Neuronal stem cell (in vitro differentiated cells): ENCODE data around the gene DALRD3.

Source experiments
- DNase-seq: peaks from one replicate; pipeline ENCODE4 v3.0.0-alpha.2; 2013; ENCODE audit warnings: low spot score
- H2AFZ ChIP-seq: one replicate; pipeline ENCODE4 v1.6.1; 2013; ENCODE audit warnings: mild to moderate bottlenecking, low read length, inconsistent platforms
- H2AK5ac ChIP-seq: 2 replicates; pipeline ENCODE4 v1.6.1; 2013; ENCODE audit warnings: low read depth, mild to moderate bottlenecking, inconsistent platforms, low read length, moderate library complexity, mixed read lengths
- H2BK120ac ChIP-seq: 2 replicates; pipeline ENCODE4 v1.6.1; 2013; ENCODE audit warnings: low read depth, mild to moderate bottlenecking, inconsistent platforms, low read length, moderate library complexity, mixed read lengths
- H2BK12ac ChIP-seq: one replicate; pipeline ENCODE4 v1.6.1; 2013; ENCODE audit warnings: low read length, inconsistent platforms
- H2BK15ac ChIP-seq: 2 replicates; pipeline ENCODE4 v1.6.1; 2013; ENCODE audit warnings: mild to moderate bottlenecking, low read length, inconsistent platforms, mixed read lengths
- H2BK5ac ChIP-seq: one replicate; pipeline ENCODE4 v1.6.1; 2013; ENCODE audit warnings: inconsistent platforms, mild to moderate bottlenecking, low read length, moderate library complexity
- H3K14ac ChIP-seq: one replicate; pipeline ENCODE4 v1.6.1; 2013; ENCODE audit warnings: low read length, inconsistent platforms
- H3K18ac ChIP-seq: 2 replicates; pipeline ENCODE4 v1.6.1; 2013; ENCODE audit warnings: low read length, inconsistent platforms
- H3K23ac ChIP-seq: 2 replicates; pipeline ENCODE4 v1.6.1; 2013; ENCODE audit warnings: low read depth, mild to moderate bottlenecking, mixed read lengths, low read length, inconsistent platforms; ENCODE audit not compliant: poor library complexity
- H3K27ac ChIP-seq: replicated peaks from 3 replicates; pipeline ENCODE4 v1.5.1; 2013; ENCODE audit warnings: low read length, inconsistent platforms
- H3K27me3 ChIP-seq, 3 experiments: 2 replicates each; pipeline ENCODE4 v1.6.1; 2013; ENCODE audit warnings: low read length in 3 of 3, mild to moderate bottlenecking in 2 of 3, inconsistent platforms in 1 of 3, low read depth in 1 of 3, mixed read lengths in 1 of 3, moderate library complexity in 1 of 3; ENCODE audit not compliant: control insufficient read depth in 3 of 3, insufficient read depth in 3 of 3
- H3K36me3 ChIP-seq, 2 donors: replicated peaks in 1 of 2; 2 replicates each; pipeline ENCODE4 v1.6.1; 2013; ENCODE audit warnings: low read length in 2 of 2; ENCODE audit not compliant: control insufficient read depth in 2 of 2, insufficient read depth in 2 of 2
- H3K4ac ChIP-seq: 2 replicates; pipeline ENCODE4 v1.6.1; 2013; ENCODE audit warnings: inconsistent platforms, mild to moderate bottlenecking, low read length, moderate library complexity
- H3K4me1 ChIP-seq, 2 donors: 1 replicate in 1 of 2; 2 replicates in 1 of 2; pipeline ENCODE4 v1.6.1; 2013; ENCODE audit warnings: low read length in 2 of 2, low read depth in 1 of 2; ENCODE audit not compliant: control insufficient read depth in 2 of 2, insufficient read depth in 1 of 2
- H3K4me2 ChIP-seq: one replicate; pipeline ENCODE4 v1.6.1; 2013; ENCODE audit warnings: mild to moderate bottlenecking, low read length, inconsistent platforms; ENCODE audit not compliant: insufficient read depth, poor library complexity, severe bottlenecking
- H3K4me3 ChIP-seq, 2 donors: 2 replicates each; pipeline ENCODE4 v1.5.1; 2013; ENCODE audit warnings: low read length in 2 of 2, mild to moderate bottlenecking in 2 of 2, inconsistent platforms in 1 of 2, moderate library complexity in 1 of 2
- H3K79me1 ChIP-seq: one replicate; pipeline ENCODE4 v1.6.1; 2013; ENCODE audit warnings: low read depth, mild to moderate bottlenecking, inconsistent platforms, low read length, moderate library complexity
- H3K9ac ChIP-seq: one replicate; pipeline ENCODE4 v1.6.1; 2013; ENCODE audit warnings: mild to moderate bottlenecking, low read depth, low read length, inconsistent platforms; ENCODE audit not compliant: poor library complexity
- H3K9me3 ChIP-seq, 2 donors: replicated peaks in 1 of 2; 2 replicates each; pipeline versions ENCODE3 to v1.6.1; 2013; ENCODE audit warnings: low read length in 2 of 2, mild to moderate bottlenecking in 2 of 2, inconsistent platforms in 1 of 2, low read depth in 1 of 2, mixed read lengths in 1 of 2, moderate library complexity in 1 of 2; ENCODE audit not compliant: control insufficient read depth in 2 of 2, insufficient read depth in 1 of 2
- H4K8ac ChIP-seq: one replicate; pipeline ENCODE4 v1.6.1; 2013; ENCODE audit warnings: low read depth, mild to moderate bottlenecking, inconsistent platforms, low read length, moderate library complexity
- H4K91ac ChIP-seq: one replicate; pipeline ENCODE4 v1.6.1; 2013; ENCODE audit warnings: low read length, low read depth, mild to moderate bottlenecking, inconsistent platforms; ENCODE audit not compliant: poor library complexity
- WGBS, 2 donors: extraction: QIAGEN DNeasy Blood & Tissue Kit; methylation state at CpG; one replicate each; pipeline ENCODE4 v1.1.7; 2013; ENCODE audit warnings: missing lambda C conversion rate in 2 of 2, mixed read lengths in 1 of 2; ENCODE audit not compliant: insufficient read length in 2 of 2, insufficient replicate concordance in 1 of 2; ENCODE audit errors: extremely low coverage in 2 of 2; 5-methylcytosine and 5-hydroxymethylcytosine counted together

The DALRD3 gene

DNA sequence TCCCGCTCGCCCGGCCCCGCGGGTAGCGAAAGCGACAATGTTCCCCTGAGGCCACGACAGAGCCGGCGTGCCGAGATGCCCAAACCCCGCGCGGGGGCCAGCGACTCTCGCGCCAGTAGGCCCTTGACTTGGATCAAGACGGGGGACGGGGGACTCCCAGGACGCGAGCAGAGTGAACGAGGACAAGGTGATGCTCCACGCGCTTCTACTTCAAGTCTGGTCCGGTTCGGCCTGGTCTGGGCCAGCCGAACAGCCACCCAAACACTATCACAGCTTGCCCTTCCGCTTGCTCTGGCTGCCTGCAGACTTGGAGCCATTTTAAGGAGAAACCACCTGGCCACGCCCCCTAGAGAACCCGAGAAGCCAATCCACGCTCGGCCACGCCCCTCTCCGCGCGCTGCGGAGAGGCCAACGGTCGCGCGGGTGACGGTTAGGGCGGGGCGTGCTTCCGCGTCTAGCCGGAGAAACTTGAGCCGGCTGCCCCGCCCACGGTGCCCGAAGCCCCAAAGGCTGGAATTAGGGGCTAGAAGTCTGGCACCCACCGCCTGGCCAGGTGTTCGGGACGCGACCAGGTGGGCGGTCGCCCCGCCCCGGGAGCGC, 2.9 kb upstream of the DALRD3 start:
- Histone ChIP-seq H3K4me1 (peaks cover 22 to 23% of the 10 kb centered on the region in 2 donors), H3K36me3 (peaks cover 35 to 48% of the 10 kb centered on the region in 2 donors), H2BK120ac (peak overlapping the region; percentile 81), H3K18ac (peak overlapping the region; percentile 99), H4K8ac (no peak overlapping the region), H2BK15ac (peak overlapping the region; percentile 55), H3K9ac (peak overlapping the region; percentile 100), H3K4ac (no peak overlapping the region), H2BK5ac (peak overlapping the region; percentile 99), H3K79me1 (peaks cover 14% of the 10 kb centered on the region), H3K9me3 (no peaks in the 10 kb centered on the region), H3K14ac (no peak overlapping the region), H4K91ac (peak overlapping the region; percentile 75), H2BK12ac (no peak overlapping the region), H3K4me2 (peak overlapping the region; percentile 99), H3K4me3 (peak overlapping the region; percentile 93 to 97), H3K23ac (peak overlapping the region; percentile 99), H3K27ac (peak overlapping the region; percentile 99), H2AK5ac (peak overlapping the region; percentile 2), H3K27me3 (no peaks in the 10 kb centered on the region), H2AFZ (peak overlapping the region; percentile 92)
- peak; percentile 98 for DNase-seq
- WGBS, 2 donors: no CpG with 5 or more reads among the region's 60 CpGs

DNA sequence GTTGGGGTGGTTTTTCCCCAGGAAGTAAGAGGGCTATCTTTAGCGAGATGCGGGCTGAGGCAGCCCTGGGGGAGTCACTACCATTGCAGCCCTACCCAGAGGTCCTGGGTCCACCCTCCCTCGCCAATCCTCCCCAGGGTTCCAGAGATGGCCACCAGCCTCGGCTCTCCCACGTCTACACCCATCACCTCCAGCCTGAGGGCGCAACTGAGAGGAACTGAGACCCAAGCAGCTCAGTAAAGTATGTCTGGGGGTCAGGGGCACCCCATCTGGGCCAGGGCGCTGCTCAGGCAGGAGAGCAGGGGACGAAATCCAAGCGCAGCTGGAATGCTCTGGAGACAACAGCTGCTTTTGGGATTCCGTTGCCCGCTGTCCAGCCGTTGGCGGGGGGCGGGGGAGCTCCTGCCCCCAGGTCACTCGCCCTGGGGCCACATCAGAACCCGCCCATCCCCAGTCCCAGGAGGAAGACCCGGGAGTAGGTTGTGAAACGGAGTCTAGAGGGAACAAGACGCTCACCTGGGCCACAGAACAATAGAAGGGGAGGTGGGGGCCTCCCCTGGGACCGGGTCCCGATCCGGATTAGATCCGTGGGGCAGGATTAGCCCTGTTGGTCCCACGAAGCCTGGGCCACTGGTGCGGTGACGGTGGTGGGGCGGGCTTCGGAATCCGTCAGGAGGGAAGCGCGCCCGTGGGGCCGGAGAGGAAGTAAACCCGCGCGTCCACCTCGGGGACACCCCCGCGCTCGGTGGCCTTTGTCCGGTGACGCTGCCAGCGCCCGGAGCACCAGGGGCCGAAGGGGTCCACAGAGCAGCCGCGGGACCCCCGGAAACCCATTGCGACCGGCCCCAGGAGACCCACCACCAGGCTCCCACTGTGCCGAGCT, 2.2 kb upstream of the DALRD3 start:
- Histone ChIP-seq H4K91ac (peak overlapping the region; percentile 39), H3K36me3 (peaks cover 36 to 48% of the 10 kb centered on the region in 2 donors), H3K9ac (peak overlapping the region; percentile 95), H4K8ac (no peak overlapping the region), H3K18ac (peak overlapping the region; percentile 53), H2BK15ac (peak overlapping the region; percentile 55), H3K27ac (peak overlapping the region; percentile 18), H3K4me3 (peak overlapping the region; percentile 92 to 97), H3K27me3 (no peaks in the 10 kb centered on the region), H2BK5ac (peak overlapping the region; percentile 2), H3K79me1 (peaks cover 17% of the 10 kb centered on the region), H2BK120ac (peak overlapping the region; percentile 56), H3K9me3 (no peaks in the 10 kb centered on the region), H2AK5ac (peak overlapping the region; percentile 2), H2BK12ac (peak overlapping the region; percentile 96), H3K4me1 (peaks cover 22 to 23% of the 10 kb centered on the region in 2 donors), H3K23ac (peak overlapping the region; percentile 99), H3K4me2 (peak overlapping the region; percentile 89), H3K14ac (peak overlapping the region; percentile 61), H2AFZ (peak overlapping the region; percentile 92), H3K4ac (no peak overlapping the region)
- DNase-seq: no peak
- no CpG with 5 or more reads among the region's 51 CpGs for WGBS, 2 donors

DNA sequence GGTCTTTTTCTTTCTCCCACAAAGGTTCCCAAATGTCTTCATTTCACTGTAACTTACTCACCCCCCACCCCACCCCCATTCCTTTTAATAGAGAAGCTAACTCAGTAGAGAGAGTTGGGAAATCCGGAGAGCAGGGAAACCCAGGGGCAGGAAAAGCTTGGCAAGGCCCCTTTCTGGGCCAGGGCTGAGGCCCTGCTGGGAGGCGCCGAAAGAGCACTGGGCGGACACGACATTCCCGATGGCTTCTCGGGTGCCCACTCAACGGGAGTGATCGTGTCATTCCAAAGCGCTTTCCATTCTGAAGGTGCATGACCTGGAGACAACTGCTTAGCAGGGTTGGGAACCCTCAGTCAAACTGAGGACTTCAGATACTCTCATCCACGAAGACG, 1.6 kb upstream of the DALRD3 start:
- peak overlapping the region; percentile 89 for H3K4me2 ChIP-seq
- no peak for DNase-seq
- H3K79me1 ChIP-seq: peaks cover 19% of the 10 kb centered on the region
- H3K4ac ChIP-seq: no peak overlapping the region
- peak overlapping the region; percentile 75 for H3K23ac ChIP-seq
- no peak overlapping the region for H3K27ac ChIP-seq
- H3K36me3 ChIP-seq: peaks cover 36 to 48% of the 10 kb centered on the region in 2 donors
- H3K14ac ChIP-seq: no peak overlapping the region
- no CpG with 5 or more reads among the region's 12 CpGs for WGBS, 2 donors
- H3K27me3 ChIP-seq: no peaks in the 10 kb centered on the region
- no peak overlapping the region for H2AFZ ChIP-seq
- no peak overlapping the region for H2AK5ac ChIP-seq
- H2BK12ac ChIP-seq: no peak overlapping the region
- H2BK5ac ChIP-seq: no peak overlapping the region
- H3K9me3 ChIP-seq: no peaks in the 10 kb centered on the region
- no peak overlapping the region for H4K8ac ChIP-seq
- no peak overlapping the region for H4K91ac ChIP-seq
- H3K4me1 ChIP-seq: peaks cover 22 to 23% of the 10 kb centered on the region in 2 donors
- H3K4me3 ChIP-seq: peak overlapping the region; percentile 92 to 97
- peak overlapping the region; percentile 86 for H3K9ac ChIP-seq
- no peak overlapping the region for H2BK15ac ChIP-seq
- no peak overlapping the region for H3K18ac ChIP-seq
- peak overlapping the region; percentile 56 for H2BK120ac ChIP-seq

DNA sequence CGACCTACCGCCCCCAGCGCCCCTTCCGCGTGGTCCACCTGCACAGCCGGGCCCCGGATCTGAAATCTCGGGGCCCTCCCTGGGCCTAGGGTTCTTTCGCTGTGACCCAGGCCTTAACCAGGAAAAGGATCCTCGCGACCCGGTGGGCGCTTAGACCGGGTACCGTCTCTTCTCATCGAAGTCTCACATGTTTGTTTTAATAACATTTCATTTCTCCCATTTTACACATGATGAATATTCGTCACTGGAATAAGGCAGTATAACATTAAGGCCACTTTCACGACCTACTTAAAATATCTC, 277 bp upstream of the DALRD3 start:
- H3K9me3 ChIP-seq: no peaks in the 10 kb centered on the region
- peak overlapping the region; percentile 71 for H3K4me2 ChIP-seq
- H3K27me3 ChIP-seq: no peaks in the 10 kb centered on the region
- H4K8ac ChIP-seq: no peak overlapping the region
- H3K4me1 ChIP-seq: peaks cover 22 to 23% of the 10 kb centered on the region in 2 donors
- peak overlapping the region; percentile 19 for H3K27ac ChIP-seq
- no peak overlapping the region for H3K14ac ChIP-seq
- peak overlapping the region; percentile 97 for H3K23ac ChIP-seq
- no peak overlapping the region for H2AK5ac ChIP-seq
- peak overlapping the region; percentile 92 for H2AFZ ChIP-seq
- DNase-seq: no peak
- H3K4ac ChIP-seq: no peak overlapping the region
- H4K91ac ChIP-seq: no peak overlapping the region
- no peak overlapping the region for H2BK5ac ChIP-seq
- WGBS, 2 donors: no CpG with 5 or more reads among the region's 18 CpGs
- H3K4me3 ChIP-seq: peak overlapping the region; percentile 91 to 98
- peak overlapping the region; percentile 20 for H3K18ac ChIP-seq
- no peak overlapping the region for H2BK120ac ChIP-seq
- no peak overlapping the region for H2BK15ac ChIP-seq
- peaks cover 25% of the 10 kb centered on the region for H3K79me1 ChIP-seq
- H3K9ac ChIP-seq: no peak overlapping the region
- peaks cover 38 to 48% of the 10 kb centered on the region in 2 donors for H3K36me3 ChIP-seq
- H2BK12ac ChIP-seq: no peak overlapping the region
